ENCODE data around the gene CCL4L2.
"Not testable (repeated sequence)": the region's sequence is repeated elsewhere in the genome, so short reads cannot be mapped to it uniquely, and the experiment has no call there.

The CCL4L2 gene

GRCh38 chr17:36186810-36187763 is 23.8 kb upstream of the CCL4L2 start:
- H3K27ac ChIP-seq (ENCODE audit: insufficient read depth, low read length, poor library complexity, severe bottlenecking); H3K9me3 ChIP-seq (ENCODE audit: control insufficient read depth, low read length); H3K4me3 ChIP-seq (ENCODE audit: insufficient read depth, low read depth, low read length, poor library complexity, severe bottlenecking); DNase-seq; H3K4me1 ChIP-seq (ENCODE audit: control insufficient read depth, insufficient read depth, low read length, poor library complexity, severe bottlenecking); H3K36me3 ChIP-seq (ENCODE audit: control insufficient read depth, insufficient read depth, low read length): not testable (repeated sequence)
- peaks cover 16% of the 10 kb centered on the region for H3K27me3 ChIP-seq (replicated peaks; ENCODE audit: control insufficient read depth, insufficient read depth, low read length, poor library complexity, severe bottlenecking)

- H3K27me3 ChIP-seq (replicated peaks; ENCODE audit: control insufficient read depth, insufficient read depth, low read length, poor library complexity, severe bottlenecking): peaks cover 16% of the 10 kb centered on the region
- DNase-seq; H3K4me1 ChIP-seq (ENCODE audit: control insufficient read depth, insufficient read depth, low read length, poor library complexity, severe bottlenecking); H3K36me3 ChIP-seq (ENCODE audit: control insufficient read depth, insufficient read depth, low read length); H3K27ac ChIP-seq (ENCODE audit: insufficient read depth, low read length, poor library complexity, severe bottlenecking); H3K4me3 ChIP-seq (ENCODE audit: insufficient read depth, low read depth, low read length, poor library complexity, severe bottlenecking); H3K9me3 ChIP-seq (ENCODE audit: control insufficient read depth, low read length): not testable (repeated sequence)
These were observed 22.8 kb upstream of the CCL4L2 start for GRCh38 chr17:36187943-36188665.

- Histone ChIP-seq H3K4me3 (ENCODE audit: insufficient read depth, low read depth, low read length, poor library complexity, severe bottlenecking) (no peak overlapping the region), H3K27me3 (replicated peaks; ENCODE audit: control insufficient read depth, insufficient read depth, low read length, poor library complexity, severe bottlenecking) (peaks cover 9% of the 10 kb centered on the region), H3K9me3 (ENCODE audit: control insufficient read depth, low read length) (no peaks in the 10 kb centered on the region), H3K27ac (ENCODE audit: insufficient read depth, low read length, poor library complexity, severe bottlenecking) (no peak overlapping the region), H3K4me1 (ENCODE audit: control insufficient read depth, insufficient read depth, low read length, poor library complexity, severe bottlenecking) (no peaks in the 10 kb centered on the region), H3K36me3 (ENCODE audit: control insufficient read depth, insufficient read depth, low read length) (no peaks in the 10 kb centered on the region)
- no peak for DNase-seq
These were observed 22.0 kb upstream of the CCL4L2 start for GRCh38 chr17:36188891-36189306.

GRCh38 chr17:36189993-36190392 is 20.9 kb upstream of the CCL4L2 start:
- not testable (repeated sequence) for DNase-seq; H3K27me3 ChIP-seq (replicated peaks; ENCODE audit: control insufficient read depth, insufficient read depth, low read length, poor library complexity, severe bottlenecking); H3K27ac ChIP-seq (ENCODE audit: insufficient read depth, low read length, poor library complexity, severe bottlenecking); H3K4me1 ChIP-seq (ENCODE audit: control insufficient read depth, insufficient read depth, low read length, poor library complexity, severe bottlenecking); H3K9me3 ChIP-seq (ENCODE audit: control insufficient read depth, low read length); H3K36me3 ChIP-seq (ENCODE audit: control insufficient read depth, insufficient read depth, low read length); H3K4me3 ChIP-seq (ENCODE audit: insufficient read depth, low read depth, low read length, poor library complexity, severe bottlenecking)

GRCh38 chr17:36190549-36191330 is 20.1 kb upstream of the CCL4L2 start:
- H3K4me1 ChIP-seq (ENCODE audit: control insufficient read depth, insufficient read depth, low read length, poor library complexity, severe bottlenecking); H3K36me3 ChIP-seq (ENCODE audit: control insufficient read depth, insufficient read depth, low read length); H3K27me3 ChIP-seq (replicated peaks; ENCODE audit: control insufficient read depth, insufficient read depth, low read length, poor library complexity, severe bottlenecking); H3K27ac ChIP-seq (ENCODE audit: insufficient read depth, low read length, poor library complexity, severe bottlenecking); H3K9me3 ChIP-seq (ENCODE audit: control insufficient read depth, low read length); DNase-seq; H3K4me3 ChIP-seq (ENCODE audit: insufficient read depth, low read depth, low read length, poor library complexity, severe bottlenecking): not testable (repeated sequence)

GRCh38 chr17:36193216-36193775 is 17.6 kb upstream of the CCL4L2 start:
- Histone ChIP-seq H3K4me3 (ENCODE audit: insufficient read depth, low read depth, low read length, poor library complexity, severe bottlenecking) (no peak overlapping the region), H3K27ac (ENCODE audit: insufficient read depth, low read length, poor library complexity, severe bottlenecking) (no peak overlapping the region), H3K36me3 (ENCODE audit: control insufficient read depth, insufficient read depth, low read length) (no peaks in the 10 kb centered on the region), H3K27me3 (replicated peaks; ENCODE audit: control insufficient read depth, insufficient read depth, low read length, poor library complexity, severe bottlenecking) (no peaks in the 10 kb centered on the region), H3K9me3 (ENCODE audit: control insufficient read depth, low read length) (no peaks in the 10 kb centered on the region), H3K4me1 (ENCODE audit: control insufficient read depth, insufficient read depth, low read length, poor library complexity, severe bottlenecking) (no peaks in the 10 kb centered on the region)
- DNase-seq: no peak

GRCh38 chr17:36194147-36194831 is 16.6 kb upstream of the CCL4L2 start:
- H3K36me3 ChIP-seq (ENCODE audit: control insufficient read depth, insufficient read depth, low read length); H3K4me1 ChIP-seq (ENCODE audit: control insufficient read depth, insufficient read depth, low read length, poor library complexity, severe bottlenecking); DNase-seq; H3K9me3 ChIP-seq (ENCODE audit: control insufficient read depth, low read length); H3K4me3 ChIP-seq (ENCODE audit: insufficient read depth, low read depth, low read length, poor library complexity, severe bottlenecking); H3K27ac ChIP-seq (ENCODE audit: insufficient read depth, low read length, poor library complexity, severe bottlenecking); H3K27me3 ChIP-seq (replicated peaks; ENCODE audit: control insufficient read depth, insufficient read depth, low read length, poor library complexity, severe bottlenecking): not testable (repeated sequence)

GRCh38 chr17:36194832-36195433 is 15.9 kb upstream of the CCL4L2 start:
- not testable (repeated sequence) for DNase-seq; H3K9me3 ChIP-seq (ENCODE audit: control insufficient read depth, low read length); H3K4me1 ChIP-seq (ENCODE audit: control insufficient read depth, insufficient read depth, low read length, poor library complexity, severe bottlenecking); H3K27me3 ChIP-seq (replicated peaks; ENCODE audit: control insufficient read depth, insufficient read depth, low read length, poor library complexity, severe bottlenecking); H3K27ac ChIP-seq (ENCODE audit: insufficient read depth, low read length, poor library complexity, severe bottlenecking); H3K4me3 ChIP-seq (ENCODE audit: insufficient read depth, low read depth, low read length, poor library complexity, severe bottlenecking); H3K36me3 ChIP-seq (ENCODE audit: control insufficient read depth, insufficient read depth, low read length)
